ENCODE results near the gene PTH1R.

The PTH1R gene

GRCh38 chr3:46845860-46846623 lies 31.5 kb upstream of the PTH1R start:
- peak overlapping the region; percentile 61 for H3K4me3 Mint-ChIP-seq
- H3K4me1 Mint-ChIP-seq (ENCODE audit: low read depth): peaks cover 6% of the 10 kb centered on the region
- peaks cover 6% of the 10 kb centered on the region for H3K36me3 Mint-ChIP-seq
- H3K9me3 Mint-ChIP-seq (ENCODE audit: low read depth): peaks cover 18% of the 10 kb centered on the region
- no peaks in the 10 kb centered on the region for H3K27me3 Mint-ChIP-seq
- H3K27ac Mint-ChIP-seq: no peak overlapping the region

GRCh38 chr3:46846624-46847542 lies 30.6 kb upstream of the PTH1R start:
- peak overlapping the region; percentile 22 for H3K27ac Mint-ChIP-seq

DNA sequence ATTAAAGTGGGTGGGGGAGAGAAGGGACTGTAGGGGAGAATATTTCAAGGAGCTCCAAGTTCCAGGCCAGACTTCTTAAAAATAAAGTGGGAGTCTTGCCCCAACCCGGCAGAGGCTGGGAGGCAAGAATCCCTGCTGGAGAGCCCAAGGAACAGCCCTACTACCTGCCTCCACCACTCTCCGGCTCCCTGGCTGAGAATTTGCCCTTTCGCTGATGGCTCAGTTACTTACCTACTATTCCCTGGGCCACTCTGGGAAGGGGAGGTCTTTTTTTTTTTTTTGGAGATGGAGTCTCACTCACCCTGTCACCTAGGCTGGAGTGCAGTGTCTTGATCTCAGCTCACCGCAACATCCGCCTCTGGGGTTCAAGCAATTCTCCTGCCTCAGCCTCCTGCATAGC lies 29.8 kb upstream of the PTH1R start:
- Mint-ChIP-seq H3K9me3 (ENCODE audit: low read depth) (peaks cover 6% of the 10 kb centered on the region), H3K4me3 (no peak overlapping the region), H3K4me1 (ENCODE audit: low read depth) (peaks cover 6% of the 10 kb centered on the region)

More at GRCh38 chr3:46846624-46847542, 30.6 kb upstream of the PTH1R start:
- Mint-ChIP-seq H3K27me3 (no peaks in the 10 kb centered on the region), H3K9me3 (ENCODE audit: low read depth) (peaks cover 11% of the 10 kb centered on the region), H3K36me3 (peaks cover 1% of the 10 kb centered on the region), H3K4me1 (ENCODE audit: low read depth) (peaks cover 6% of the 10 kb centered on the region), H3K4me3 (peak overlapping the region; percentile 61)

DNA sequence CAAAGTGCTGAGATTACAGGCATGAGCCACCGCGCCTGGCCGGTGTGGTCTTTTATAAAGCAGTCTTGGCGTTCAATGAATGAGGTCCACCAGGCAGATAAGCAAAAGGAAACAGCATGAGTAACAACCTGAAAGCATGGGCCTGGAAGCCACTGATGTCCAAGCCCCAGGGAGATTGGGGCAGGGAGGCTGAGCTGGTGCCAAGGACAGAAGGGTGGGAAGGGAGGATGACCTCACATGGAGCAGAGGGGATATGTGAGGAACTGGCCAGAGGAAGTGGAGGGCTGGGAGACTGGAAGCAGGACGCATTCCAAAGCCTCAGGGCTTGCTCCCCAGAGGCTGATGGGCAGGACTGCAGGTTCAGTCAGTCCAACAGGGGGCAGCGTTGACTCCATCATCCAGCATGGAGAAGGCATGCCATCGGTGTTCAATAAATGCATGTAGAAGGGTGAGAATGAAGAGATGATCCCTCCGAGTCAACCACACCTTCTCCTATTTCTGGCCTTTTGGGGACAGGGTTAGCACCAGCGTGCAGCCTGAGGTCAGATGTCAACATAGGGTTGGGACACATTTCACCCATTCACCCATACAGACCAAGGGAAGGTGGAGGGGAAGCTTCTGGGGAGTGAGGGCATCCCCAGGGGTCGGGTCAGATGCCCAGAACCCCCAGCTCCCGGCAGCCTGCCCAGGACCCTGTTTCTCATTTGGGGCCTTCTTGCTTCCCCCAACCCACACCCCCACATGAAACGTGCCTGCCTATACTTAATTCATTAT lies 29.1 kb upstream of the PTH1R start:
- no peaks in the 10 kb centered on the region for H3K9me3 Mint-ChIP-seq (ENCODE audit: low read depth)
- H3K27ac Mint-ChIP-seq: no peak overlapping the region
- H3K4me1 Mint-ChIP-seq (ENCODE audit: low read depth): peaks cover 6% of the 10 kb centered on the region
- no peaks in the 10 kb centered on the region for H3K36me3 Mint-ChIP-seq
- no peak overlapping the region for H3K4me3 Mint-ChIP-seq
- H3K27me3 Mint-ChIP-seq: no peaks in the 10 kb centered on the region

More for the DNA sequence above, 29.8 kb upstream of the PTH1R start:
- Mint-ChIP-seq H3K27me3 (no peaks in the 10 kb centered on the region), H3K36me3 (no peaks in the 10 kb centered on the region), H3K27ac (no peak overlapping the region)

GRCh38 chr3:46849045-46849631 lies 28.4 kb upstream of the PTH1R start:
- H3K27ac Mint-ChIP-seq: no peak overlapping the region
- no peaks in the 10 kb centered on the region for H3K36me3 Mint-ChIP-seq
- no peak overlapping the region for H3K4me3 Mint-ChIP-seq

DNA sequence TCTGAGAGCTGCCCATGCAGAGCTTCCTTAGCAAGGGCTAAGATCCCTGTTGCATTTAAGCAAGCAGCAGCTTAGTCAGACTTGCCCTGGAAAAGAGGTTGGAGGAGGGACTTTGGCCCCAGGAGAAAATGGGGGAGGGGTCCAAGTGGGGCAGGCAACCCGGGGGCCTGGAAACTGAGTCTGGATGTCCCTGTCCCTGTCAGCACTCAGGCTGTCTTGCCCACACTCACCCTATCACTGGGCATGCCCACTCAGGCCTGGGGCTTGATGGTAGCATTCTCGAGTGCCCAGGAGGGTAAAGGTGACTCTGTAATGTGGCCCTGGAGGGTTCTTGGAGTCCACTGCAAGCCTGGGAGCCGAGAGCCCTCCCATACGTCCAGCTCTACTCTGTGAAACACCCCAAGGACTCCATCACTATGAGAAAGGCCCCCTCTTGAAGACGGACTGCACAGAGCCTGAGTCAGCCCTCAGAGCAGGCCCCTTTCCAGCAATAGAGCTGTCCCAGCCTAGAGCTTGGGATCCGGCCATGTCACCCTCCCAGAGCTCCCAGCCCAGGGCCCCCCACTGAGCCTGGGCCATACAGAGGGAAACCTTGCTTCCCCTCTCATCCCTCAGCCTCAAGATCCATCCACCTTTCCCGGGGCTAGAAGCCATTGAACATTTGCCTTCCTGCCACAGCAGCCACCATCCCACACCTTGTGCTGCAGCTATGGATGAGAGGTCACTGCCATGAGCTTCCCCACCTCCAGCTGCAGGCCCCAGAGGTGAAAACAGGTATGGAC lies 27.6 kb upstream of the PTH1R start:
- no peak overlapping the region for H3K4me3 Mint-ChIP-seq

More at GRCh38 chr3:46849045-46849631, 28.4 kb upstream of the PTH1R start:
- Mint-ChIP-seq H3K27me3 (no peaks in the 10 kb centered on the region), H3K4me1 (ENCODE audit: low read depth) (peaks cover 6% of the 10 kb centered on the region), H3K9me3 (ENCODE audit: low read depth) (no peaks in the 10 kb centered on the region)

GRCh38 chr3:46850468-46850779 lies 27.1 kb upstream of the PTH1R start:
- Mint-ChIP-seq H3K4me1 (ENCODE audit: low read depth) (peaks cover under 1% of the 10 kb centered on the region), H3K36me3 (no peaks in the 10 kb centered on the region), H3K9me3 (ENCODE audit: low read depth) (no peaks in the 10 kb centered on the region), H3K4me3 (no peak overlapping the region), H3K27ac (no peak overlapping the region), H3K27me3 (no peaks in the 10 kb centered on the region)

More for the DNA sequence above, 27.6 kb upstream of the PTH1R start:
- H3K27ac Mint-ChIP-seq: no peak overlapping the region
- peaks cover 5% of the 10 kb centered on the region for H3K4me1 Mint-ChIP-seq (ENCODE audit: low read depth)
- no peaks in the 10 kb centered on the region for H3K36me3 Mint-ChIP-seq
- no peaks in the 10 kb centered on the region for H3K27me3 Mint-ChIP-seq
- H3K9me3 Mint-ChIP-seq (ENCODE audit: low read depth): no peaks in the 10 kb centered on the region

DNA sequence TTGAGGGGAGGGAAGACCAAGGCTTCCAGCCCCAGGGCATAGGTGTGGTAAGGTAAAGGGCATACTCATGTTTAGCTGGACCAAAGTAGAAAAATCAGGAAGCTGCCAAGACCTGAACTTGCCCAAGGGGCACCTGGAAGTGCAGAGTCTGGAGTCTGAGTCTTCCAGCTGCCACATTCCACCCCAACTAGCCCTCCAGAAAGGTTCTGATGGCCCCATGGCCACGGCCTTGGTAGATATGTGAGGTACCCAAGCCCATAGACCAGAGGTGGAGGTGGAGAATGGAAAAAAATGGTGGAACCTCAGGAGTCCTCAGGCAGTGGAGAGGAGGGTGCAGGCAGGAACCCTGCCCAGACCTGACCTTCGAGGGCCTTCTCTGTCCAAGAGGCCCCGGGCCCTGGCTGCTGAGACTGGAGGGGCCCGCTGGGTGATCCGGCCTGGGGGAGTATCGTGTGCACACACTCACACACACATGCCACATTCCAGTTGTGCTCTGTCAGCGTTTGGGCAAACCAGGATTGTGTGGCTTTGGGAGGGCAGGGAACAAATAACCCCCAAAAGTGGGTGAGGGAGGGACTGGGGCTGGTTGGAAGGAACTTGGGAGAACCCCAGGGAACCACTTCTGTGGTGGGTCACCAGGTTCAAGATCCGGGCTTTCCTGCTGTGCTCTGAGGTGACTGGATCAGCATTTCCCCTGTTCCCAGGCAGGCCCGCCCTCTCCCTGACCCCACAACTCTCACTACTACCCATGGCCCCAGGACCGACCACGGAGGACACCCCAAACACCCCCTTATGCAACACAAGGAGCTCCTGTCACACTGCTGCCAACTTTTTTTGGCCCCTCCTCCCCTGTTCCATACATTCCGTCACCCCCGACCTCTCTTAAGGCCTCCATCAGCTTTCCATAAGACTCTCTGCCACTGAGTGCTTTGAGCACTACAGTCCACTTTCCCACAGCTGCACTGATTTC lies 25.9 kb upstream of the PTH1R start:
- Mint-ChIP-seq H3K27me3 (no peaks in the 10 kb centered on the region), H3K4me1 (ENCODE audit: low read depth) (no peaks in the 10 kb centered on the region), H3K4me3 (no peak overlapping the region), H3K27ac (no peak overlapping the region), H3K36me3 (no peaks in the 10 kb centered on the region), H3K9me3 (ENCODE audit: low read depth) (no peaks in the 10 kb centered on the region)

- no peak overlapping the region for H3K4me3 Mint-ChIP-seq
- no peaks in the 10 kb centered on the region for H3K36me3 Mint-ChIP-seq
- H3K9me3 Mint-ChIP-seq (ENCODE audit: low read depth): no peaks in the 10 kb centered on the region
- H3K4me1 Mint-ChIP-seq (ENCODE audit: low read depth): no peaks in the 10 kb centered on the region
- no peak overlapping the region for H3K27ac Mint-ChIP-seq
- H3K27me3 Mint-ChIP-seq: no peaks in the 10 kb centered on the region
Observed at GRCh38 chr3:46852334-46852720, 25.2 kb upstream of the PTH1R start.

- Mint-ChIP-seq H3K4me3 (no peak overlapping the region), H3K9me3 (ENCODE audit: low read depth) (no peaks in the 10 kb centered on the region), H3K27ac (no peak overlapping the region), H3K4me1 (ENCODE audit: low read depth) (no peaks in the 10 kb centered on the region), H3K27me3 (no peaks in the 10 kb centered on the region), H3K36me3 (no peaks in the 10 kb centered on the region)
Observed at GRCh38 chr3:46852839-46853355, 24.6 kb upstream of the PTH1R start.

- H3K9me3 Mint-ChIP-seq (ENCODE audit: low read depth): no peaks in the 10 kb centered on the region
- H3K27me3 Mint-ChIP-seq: no peaks in the 10 kb centered on the region
- no peak overlapping the region for H3K27ac Mint-ChIP-seq
- no peaks in the 10 kb centered on the region for H3K4me1 Mint-ChIP-seq (ENCODE audit: low read depth)
- H3K36me3 Mint-ChIP-seq: no peaks in the 10 kb centered on the region
- H3K4me3 Mint-ChIP-seq: no peak overlapping the region
Observed at GRCh38 chr3:46853441-46854415, 23.8 kb upstream of the PTH1R start.

DNA sequence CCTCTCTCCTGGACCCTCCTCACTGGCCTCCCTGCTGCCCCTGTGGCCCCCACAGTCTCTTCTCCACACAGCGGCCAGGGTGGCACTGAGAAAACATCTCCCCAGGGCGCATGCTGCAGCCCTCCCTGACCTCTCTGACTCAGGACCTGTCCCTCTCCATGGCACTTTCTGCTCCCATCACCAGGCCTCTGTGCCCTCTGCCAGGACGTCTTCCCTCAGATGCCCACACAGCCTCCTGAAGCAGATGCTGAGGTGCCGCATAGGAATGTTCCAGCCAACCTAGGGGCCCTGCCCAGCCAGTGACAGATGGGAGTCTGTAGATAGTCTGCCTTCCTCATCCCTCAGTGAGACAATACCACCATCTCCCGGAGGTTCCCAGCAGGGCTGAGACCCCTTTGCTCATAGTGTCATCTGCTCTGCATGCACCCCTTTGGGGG lies 22.9 kb upstream of the PTH1R start:
- Mint-ChIP-seq H3K27ac (no peak overlapping the region), H3K4me1 (ENCODE audit: low read depth) (no peaks in the 10 kb centered on the region), H3K9me3 (ENCODE audit: low read depth) (no peaks in the 10 kb centered on the region), H3K27me3 (no peaks in the 10 kb centered on the region), H3K4me3 (no peak overlapping the region), H3K36me3 (no peaks in the 10 kb centered on the region)

All from activated naive CD8-positive, alpha-beta T cell (primary cell).